ENCODE data around the gene DPF1.
"Not testable (repeated sequence)": the region's sequence is repeated elsewhere in the genome, so short reads cannot be mapped to it uniquely, and the experiment has no call there.

Gene DPF1

DNA sequence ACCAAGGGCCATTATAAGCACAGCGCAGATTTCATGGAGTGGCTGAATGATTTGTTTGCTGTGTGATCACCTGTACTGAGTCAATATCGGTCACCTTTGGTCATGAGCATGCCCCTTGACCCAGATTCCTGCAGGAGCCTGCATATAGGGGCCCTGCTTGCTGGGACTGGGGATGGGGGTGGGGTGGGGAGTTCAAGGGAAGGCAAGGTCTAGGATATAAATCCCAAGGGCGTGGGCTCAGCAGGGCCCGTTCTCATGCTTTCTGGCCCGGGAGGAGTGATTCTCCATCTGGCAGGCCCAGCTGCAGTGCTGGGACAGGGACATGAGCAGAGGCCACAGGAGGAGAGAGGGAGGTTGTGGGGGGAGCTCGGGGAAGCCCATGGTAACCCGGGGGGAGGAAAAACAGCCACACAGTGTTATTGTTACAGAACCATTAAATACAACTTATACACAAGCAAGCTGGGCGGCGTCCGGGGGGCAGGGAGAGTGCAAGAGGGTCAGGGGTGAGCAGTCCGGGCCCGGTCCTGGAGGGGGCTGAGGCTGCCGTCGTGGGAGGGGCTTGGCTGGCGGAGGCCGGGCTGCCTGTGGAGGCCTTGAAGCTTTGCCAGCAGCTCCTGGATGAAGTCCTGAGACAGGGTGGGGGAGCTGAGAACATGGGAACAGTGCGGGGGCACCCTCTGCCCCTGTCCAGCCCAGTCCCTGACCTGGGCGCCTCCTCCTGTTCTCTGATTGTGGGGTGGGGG is 27.0 kb upstream of the DPF1 start:
- no peak for DNase-seq (ENCODE audit: low spot score)

DNA sequence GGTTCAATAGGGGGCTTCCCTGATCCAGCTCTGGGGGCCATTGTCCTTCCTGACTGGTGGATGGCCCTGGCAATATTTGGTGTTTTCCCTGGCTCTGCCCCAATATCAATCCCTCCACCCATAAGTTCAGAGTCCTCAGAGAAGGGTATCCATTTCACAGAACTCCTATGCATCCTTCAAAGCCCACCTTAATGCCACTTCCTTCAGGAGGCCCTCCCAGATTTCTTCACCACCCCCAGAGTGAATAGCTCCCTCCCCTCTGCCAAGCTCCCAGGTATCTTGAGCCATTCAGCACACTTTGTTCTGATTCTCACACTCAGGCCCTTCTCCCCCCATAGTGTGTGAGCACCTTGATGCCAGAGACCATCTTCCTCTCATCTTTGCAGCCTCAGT is 26.4 kb upstream of the DPF1 start:
- no peak for DNase-seq (ENCODE audit: low spot score)

GRCh38 chr19:38248421-38248820 is 24.4 kb upstream of the DPF1 start:
- no peak for DNase-seq (ENCODE audit: low spot score)

DNA sequence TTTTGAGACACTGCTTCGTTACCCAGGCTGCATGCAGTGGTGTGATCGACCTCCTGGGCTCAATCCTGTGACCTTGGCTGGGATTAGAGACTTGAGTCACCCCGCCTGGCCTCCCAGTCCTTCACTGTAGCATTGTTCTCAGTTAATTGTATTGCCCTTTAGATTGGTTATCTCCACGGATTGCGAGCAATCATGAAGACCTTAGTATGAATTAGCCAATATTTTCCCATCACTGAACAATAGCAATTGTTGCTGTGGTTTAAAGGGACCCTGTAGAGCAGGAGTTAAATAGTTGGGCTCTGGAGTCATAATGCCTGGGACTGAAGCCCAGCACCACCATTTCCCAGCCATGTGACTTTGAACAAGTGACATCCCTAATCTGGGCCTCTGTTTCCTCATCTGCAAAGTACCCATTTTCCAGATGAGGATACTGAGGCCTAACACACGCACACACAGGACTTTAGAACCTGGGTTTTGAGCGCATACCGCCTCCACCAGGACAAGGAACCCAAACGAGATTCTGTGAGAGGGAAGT is 23.8 kb upstream of the DPF1 start:
- DNase-seq (ENCODE audit: low spot score), result no peak

DNA sequence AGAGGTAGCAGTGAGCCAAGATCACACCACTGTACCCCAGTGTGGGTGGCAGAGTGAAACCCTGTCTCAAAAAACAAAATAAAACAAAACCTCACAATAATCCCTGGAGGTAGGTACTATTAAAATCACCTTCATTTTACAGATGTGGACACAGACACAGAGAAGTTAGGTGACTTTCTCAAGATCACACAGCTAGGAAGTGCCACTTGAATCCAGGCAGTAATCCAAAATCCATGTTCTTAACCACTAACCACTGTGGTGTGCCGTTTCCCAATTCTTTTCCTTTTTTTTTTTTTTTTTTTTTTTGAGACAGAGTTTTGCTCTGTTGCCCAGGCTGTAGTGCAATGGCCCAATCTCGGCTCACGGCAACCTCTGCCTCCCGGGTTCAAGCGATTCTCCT is 23.1 kb upstream of the DPF1 start:
- DNase-seq (ENCODE audit: low spot score), result no peak

DNA sequence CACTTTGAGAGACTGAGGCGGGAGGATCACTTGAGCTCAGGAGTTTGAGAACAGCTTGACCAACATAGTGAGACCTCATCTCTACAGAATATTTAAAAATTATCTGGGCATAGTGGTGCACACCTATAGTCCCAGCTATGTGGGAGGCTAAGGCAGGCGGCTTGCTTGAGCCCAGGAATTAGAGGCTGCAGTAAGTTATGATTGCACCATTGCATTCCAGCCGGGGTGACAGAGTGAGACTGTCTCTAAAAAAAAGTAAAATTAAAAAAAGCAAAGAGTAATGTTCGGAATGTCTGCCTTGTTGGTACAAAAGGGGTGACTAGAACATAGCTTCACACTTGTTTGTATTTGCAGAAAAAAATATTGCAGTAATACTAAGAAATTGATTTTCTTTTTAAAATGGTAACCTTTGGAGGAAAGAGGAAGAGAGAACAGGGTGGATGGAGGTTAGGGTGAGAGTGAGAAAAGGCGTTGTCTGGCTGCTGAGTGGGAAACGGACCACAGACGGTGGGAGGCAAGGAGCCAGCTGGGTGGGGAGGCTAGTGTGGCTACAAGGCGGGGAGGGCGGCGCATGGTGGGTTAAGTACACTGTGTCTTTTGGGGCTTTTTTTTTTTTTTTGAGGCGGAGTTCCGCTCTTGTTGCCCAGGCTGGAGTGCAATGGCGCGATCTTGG is 21.9 kb upstream of the DPF1 start:
- no peak for DNase-seq (ENCODE audit: low spot score)

- no peak for DNase-seq (ENCODE audit: low spot score)
Measured at GRCh38 chr19:38243279-38243673, 19.3 kb upstream of the DPF1 start.

DNA sequence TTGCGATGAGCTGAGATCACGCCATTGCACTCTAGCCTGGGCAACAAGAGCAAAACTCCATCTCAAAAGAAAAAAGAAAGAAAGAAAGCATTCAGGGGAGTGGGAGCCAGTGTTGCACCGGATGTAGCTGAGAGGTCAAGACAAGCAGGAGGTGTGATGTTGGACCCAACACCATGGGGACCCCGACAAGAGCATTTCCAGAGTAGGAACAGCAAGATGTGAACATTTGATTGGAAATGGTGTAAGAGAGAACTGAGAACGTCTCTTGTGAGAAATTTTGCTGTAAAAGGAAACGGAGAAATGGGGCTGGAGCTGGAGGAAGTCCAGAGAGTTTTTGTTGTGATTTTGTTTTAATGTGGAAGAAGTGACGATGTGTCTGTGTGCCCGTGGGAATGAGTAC is 15.8 kb upstream of the DPF1 start:
- DNase-seq (ENCODE audit: low spot score), result no peak

GRCh38 chr19:38234615-38235014 is 10.6 kb upstream of the DPF1 start:
- DNase-seq (ENCODE audit: low spot score), result no peak

DNA sequence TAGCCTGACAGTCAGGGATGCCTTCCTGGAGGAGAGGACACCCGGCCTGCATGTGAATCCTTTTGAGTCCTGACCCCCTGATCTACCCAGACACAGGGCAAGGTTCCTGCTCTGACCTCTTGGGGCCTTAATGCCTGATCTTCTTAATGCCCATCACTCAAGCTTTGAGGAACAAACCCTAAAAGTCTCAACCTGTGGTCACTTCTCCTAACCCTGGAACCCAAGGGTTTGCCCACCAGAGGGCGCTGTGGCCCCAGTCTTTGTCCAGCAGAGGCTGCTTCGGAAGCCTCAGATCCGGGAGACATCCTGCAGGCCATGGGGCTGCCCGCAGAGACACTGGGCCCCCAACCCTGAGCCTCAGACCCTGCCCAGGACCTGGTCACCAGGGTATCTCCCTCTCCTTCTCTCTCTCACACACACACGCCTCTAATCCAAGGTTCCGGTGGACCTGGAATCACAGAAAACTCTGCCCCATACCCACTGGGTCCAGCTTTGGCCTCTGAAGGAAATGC is 9.8 kb upstream of the DPF1 start:
- peak; percentile 84 for DNase-seq (ENCODE audit: low spot score)

DNA sequence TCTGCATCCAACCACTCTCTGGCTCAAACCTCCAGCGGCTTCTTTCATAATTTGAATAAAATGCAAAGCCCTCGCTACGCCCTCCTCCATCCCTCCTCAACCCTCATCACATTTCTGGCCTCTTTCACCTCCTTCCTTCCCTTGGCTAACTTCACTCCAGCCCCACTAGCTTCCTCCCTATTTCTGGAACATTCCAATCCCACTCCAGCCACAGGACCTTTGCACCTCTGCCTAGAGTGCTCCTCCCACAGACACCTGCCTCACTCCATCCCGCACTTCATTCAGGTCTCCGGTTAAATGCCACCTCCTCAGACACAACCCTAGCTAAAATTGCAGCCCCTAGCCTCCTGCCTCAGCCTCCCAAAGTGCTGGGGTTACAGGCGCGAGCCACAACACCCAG is 7.9 kb upstream of the DPF1 start:
- DNase-seq (ENCODE audit: low spot score), result no peak

GRCh38 chr19:38230506-38231133 is 6.6 kb upstream of the DPF1 start:
- DNase-seq (ENCODE audit: low spot score), result not testable (repeated sequence)

DNA sequence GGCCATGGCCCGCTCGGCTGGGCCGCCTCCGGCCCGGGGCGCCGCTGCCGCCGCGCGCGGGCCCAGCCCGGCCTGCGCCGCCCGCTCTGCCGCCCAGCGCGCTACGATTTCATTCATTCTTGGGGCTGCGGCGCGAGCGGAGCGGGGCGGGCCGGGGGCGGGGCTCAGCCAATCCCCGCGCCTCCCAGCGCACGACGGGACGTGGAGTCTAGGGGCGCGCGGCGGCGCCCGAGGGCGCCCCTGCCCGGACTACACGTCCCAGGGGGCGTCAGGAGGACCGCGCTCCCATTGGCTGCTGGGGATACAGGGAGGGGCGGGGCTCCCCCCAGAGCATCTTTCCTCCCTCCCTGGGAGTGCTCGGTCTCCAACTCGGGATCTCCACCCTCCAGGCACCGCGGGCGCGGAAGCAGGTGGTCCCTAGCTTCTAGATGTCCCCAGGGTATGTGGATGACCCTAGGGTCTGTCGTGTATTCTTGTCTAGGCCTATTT is 5.6 kb upstream of the DPF1 start:
- peak; percentile 96 for DNase-seq (ENCODE audit: low spot score)

- peak; percentile 55 for DNase-seq (ENCODE audit: low spot score)
Measured at GRCh38 chr19:38228491-38229439, 4.7 kb upstream of the DPF1 start.

DNA sequence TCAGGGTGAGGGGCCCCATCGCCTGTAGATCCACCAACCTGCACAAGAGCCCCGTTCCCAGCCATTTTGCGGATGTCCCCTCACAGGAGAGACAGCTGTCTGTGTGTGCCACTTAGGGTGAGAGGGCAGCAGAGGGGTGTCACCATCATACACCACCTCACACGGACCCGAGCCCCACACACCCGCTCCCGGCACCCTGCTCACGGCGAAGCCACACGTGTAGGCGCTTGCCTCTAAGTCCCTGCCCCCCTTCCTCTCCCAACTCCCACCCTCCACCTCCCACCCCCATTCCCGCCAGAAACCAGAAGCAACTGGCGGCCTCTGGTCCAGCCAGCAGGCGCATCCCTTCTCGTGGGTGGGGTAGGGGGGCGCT is 4.0 kb upstream of the DPF1 start:
- DNase-seq (ENCODE audit: low spot score), result no peak

DNA sequence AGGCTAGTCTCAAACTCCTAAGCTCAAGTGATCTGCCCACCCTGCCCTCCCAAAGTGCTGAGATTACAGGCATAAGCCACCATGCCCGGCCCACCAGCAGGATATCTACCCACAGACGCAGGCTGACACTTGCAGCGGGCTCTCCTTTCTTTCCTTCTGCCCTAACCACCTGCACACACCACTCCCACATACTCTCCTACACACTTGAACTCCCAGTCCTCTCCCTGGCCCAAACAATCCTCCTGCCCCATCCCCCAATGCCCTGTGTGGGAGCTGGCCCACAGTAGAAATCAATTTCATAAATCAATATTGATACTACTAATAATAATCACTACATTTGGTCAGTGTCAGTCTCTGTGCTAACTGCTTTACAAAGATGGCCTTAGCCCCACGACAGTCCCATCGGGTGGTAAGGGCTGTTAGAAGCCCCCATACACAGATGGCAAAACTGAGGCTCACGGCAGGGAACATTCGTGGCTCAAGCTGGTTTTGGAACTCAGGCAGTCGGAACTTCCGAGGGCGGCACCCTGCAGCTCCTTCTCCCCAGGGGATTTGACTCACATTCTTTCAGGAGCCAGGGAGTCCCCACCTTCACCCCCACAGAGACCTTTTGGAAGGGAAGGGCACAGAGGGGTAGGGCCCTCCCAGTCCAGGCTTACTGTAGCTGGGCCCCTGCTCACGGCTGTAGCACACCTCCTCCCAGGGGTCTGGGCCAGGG is 3.4 kb upstream of the DPF1 start:
- DNase-seq (ENCODE audit: low spot score), result no peak

GRCh38 chr19:38224863-38225218 is 819 bp upstream of the DPF1 start:
- not testable (repeated sequence) for DNase-seq (ENCODE audit: low spot score)

DNA sequence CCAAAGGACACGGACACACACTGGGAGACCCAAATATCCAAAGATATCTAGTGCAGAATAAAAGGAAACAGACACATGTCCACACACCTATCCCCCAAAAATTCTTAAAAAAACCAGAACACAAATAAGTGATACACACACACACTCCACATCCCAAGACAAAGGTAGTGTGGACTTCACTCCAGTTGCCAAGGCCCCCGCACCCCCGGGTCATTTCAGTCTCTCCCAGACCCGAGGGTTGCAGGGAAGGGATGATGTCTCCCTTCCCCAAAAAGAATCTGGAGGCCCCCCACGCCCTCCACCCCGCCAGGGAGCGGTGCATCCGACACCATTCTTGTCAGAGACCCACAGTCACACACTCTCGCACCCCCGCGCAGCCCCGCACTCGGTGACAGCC is 407 bp downstream of the DPF1 start:
- DNase-seq (ENCODE audit: low spot score), result no peak

DNA sequence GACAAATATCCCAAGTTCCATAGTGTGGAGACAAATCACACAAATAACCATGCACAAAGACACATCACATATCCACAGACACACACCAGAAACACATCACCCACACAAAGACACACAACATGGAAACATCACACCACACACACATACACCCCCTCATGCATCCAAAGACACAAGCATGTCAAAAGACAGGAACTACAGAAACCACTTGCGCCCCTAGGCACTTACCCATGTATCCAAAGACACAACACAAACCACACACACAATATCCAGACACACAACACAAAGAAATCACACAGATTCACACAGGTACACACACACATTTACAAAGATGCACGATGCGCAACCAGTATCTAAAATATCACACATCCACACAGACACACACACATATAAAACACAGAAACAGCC is 901 bp downstream of the DPF1 start:
- DNase-seq (ENCODE audit: low spot score), result no peak

- no peak for DNase-seq (ENCODE audit: low spot score)
Measured at GRCh38 chr19:38221919-38222830, 1.8 kb downstream of the DPF1 start.
